ENCODE data around the gene INO80C.

- TF ChIP-seq POLR2A (IDR thresholded peaks at IDR 0.05): no peak
- no peak for TF ChIP-seq CTCF (IDR thresholded peaks at IDR 0.05)
Measured at GRCh38 chr18:35426786-35427185, 71.0 kb downstream of the INO80C start.

Data from lower leg skin (tissue), 3 donors.